Measurements from ENCODE around the gene GYPB.
"Not testable (repeated sequence)": the region's sequence is repeated elsewhere in the genome, so short reads cannot be mapped to it uniquely, and the experiment has no call there.

Gene GYPB

DNA sequence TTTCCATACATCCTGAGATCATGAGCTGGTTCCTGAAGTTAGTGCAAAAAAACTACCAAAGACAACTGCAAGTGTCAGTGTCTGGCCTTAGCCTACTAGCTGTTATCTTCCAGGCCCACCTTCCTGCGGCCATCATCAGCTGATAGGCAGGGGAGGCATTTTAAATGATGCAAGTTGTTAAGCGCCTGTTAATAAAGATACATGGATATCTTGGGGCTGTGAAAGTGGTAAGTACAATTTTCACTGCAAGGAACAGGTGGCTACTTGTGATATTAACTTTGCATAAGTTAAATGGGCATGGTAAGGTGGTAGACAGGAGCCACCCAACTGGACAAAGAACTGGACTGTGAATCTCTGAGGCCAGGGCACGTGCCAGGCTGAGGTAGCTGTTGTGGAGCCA lies at the start of gene GYPB:
GYPB (minus strand) TSS at position 104 of the 400 bp plus-strand sequence; CDS start at position 11, 93 bp downstream.
- not testable (repeated sequence) for H3K4me1 Mint-ChIP-seq; DNase-seq (ENCODE audit: low spot score in 2 of 2); H3K9me3 Mint-ChIP-seq; H3K27me3 Mint-ChIP-seq; ATAC-seq (ENCODE audit: low read depth); H3K27ac Mint-ChIP-seq; H3K36me3 Mint-ChIP-seq; H3K4me3 Mint-ChIP-seq

DNA sequence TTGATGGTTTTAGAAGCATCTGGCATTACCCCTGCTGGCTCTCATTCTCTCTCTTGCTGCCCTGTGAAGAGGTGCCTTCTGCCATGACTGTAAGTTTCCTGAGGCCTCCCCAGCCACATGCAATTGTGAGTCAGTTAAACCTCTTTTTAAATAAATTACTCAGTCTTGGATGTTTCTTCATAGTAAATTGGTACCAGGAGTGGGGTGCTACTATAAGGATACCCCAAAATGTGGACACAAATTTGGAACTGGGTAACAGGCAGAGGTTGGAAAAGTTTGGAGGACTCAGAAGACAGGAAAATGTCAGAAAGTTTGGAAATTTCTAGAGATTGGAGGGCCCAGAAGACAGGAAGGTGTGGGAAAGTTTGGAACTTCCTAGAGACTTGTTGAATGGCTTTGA lies 42.4 kb upstream of the GYPB start:
- not testable (repeated sequence) for H3K27ac Mint-ChIP-seq; H3K36me3 Mint-ChIP-seq; H3K9me3 Mint-ChIP-seq; DNase-seq (ENCODE audit: low spot score in 2 of 2); ATAC-seq (ENCODE audit: low read depth); H3K4me3 Mint-ChIP-seq; H3K4me1 Mint-ChIP-seq; H3K27me3 Mint-ChIP-seq

DNA sequence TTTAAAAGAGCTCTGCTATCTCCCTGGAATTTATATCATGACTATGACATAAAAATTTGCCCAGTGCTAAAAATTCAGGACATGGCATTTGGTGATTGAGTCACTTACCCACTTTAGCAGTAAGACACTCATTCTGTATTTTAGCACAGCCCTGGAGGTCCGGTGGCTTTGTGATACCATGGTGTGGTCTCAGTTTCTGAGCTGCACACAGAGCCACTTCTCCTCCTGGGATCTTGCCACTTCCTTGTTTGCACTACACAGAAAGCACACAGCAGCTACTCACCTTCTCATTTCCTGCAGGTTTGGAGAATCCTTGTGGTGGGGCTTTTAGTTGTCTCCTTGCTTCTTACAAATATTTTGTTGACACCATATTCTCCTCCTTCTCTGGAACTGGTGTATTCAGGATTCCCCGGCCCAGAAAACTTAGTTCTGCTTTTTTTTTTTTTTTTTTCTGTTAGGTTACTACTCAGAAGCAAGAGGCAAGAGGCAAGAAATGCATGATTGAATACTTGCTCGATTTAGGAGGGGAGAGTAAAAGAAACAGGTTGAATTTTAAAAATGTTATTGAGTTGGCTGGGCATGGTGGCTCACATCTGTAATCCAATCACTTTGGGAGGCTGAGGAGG lies 41.2 kb upstream of the GYPB start:
- H3K4me1 Mint-ChIP-seq; H3K27ac Mint-ChIP-seq; H3K27me3 Mint-ChIP-seq; H3K9me3 Mint-ChIP-seq; ATAC-seq (ENCODE audit: low read depth); H3K36me3 Mint-ChIP-seq; DNase-seq (ENCODE audit: low spot score in 2 of 2); H3K4me3 Mint-ChIP-seq: not testable (repeated sequence)

DNA sequence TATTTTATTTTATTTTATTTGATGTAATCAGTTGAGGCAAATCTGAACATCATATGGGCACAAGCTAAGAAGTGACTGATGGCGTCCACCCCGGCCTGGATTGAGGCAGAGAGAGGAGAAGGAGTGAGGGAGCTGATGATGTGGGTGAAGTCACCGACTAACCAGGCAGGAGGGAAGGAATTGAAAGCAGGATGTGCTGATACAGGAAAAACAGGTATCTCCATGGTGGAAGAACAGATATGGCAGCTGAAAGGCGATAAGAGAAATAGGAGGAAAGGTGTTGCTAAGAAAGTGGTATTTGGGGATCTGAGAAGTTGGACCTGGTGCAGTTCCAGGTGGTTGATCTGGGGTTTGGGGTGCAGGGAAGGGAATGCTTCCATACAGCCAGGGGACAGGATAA lies 37.6 kb upstream of the GYPB start:
- peaks cover 3% of the 10 kb centered on the region for H3K9me3 Mint-ChIP-seq
- H3K27ac Mint-ChIP-seq = no peak overlapping the region
- H3K27me3 Mint-ChIP-seq = no peaks in the 10 kb centered on the region
- no peak for DNase-seq (ENCODE audit: low spot score in 2 of 2)
- no peak for ATAC-seq (ENCODE audit: low read depth)
- no peaks in the 10 kb centered on the region for H3K4me1 Mint-ChIP-seq
- no peaks in the 10 kb centered on the region for H3K36me3 Mint-ChIP-seq
- H3K4me3 Mint-ChIP-seq = no peak overlapping the region

DNA sequence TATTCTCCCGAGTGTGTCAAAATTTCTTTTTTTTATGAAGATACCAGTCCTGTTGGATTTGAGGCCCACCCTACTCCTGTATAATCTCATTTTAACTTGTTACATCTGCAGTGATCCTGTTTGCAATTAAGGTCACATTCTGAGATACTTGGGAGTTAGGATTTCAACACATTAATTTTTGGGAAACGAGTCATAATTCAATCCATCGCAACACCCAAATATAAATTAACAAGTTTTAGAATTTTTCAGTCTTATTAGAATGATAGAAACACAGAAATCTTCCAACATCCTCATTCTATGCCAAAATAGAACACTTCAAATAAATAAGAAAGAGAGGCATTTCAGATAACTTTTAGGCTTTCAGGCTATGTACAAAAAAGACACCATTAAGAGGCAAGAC lies 36.2 kb upstream of the GYPB start:
- H3K36me3 Mint-ChIP-seq; H3K4me1 Mint-ChIP-seq; DNase-seq (ENCODE audit: low spot score in 2 of 2); H3K27me3 Mint-ChIP-seq; H3K4me3 Mint-ChIP-seq; H3K27ac Mint-ChIP-seq; H3K9me3 Mint-ChIP-seq; ATAC-seq (ENCODE audit: low read depth): not testable (repeated sequence)

DNA sequence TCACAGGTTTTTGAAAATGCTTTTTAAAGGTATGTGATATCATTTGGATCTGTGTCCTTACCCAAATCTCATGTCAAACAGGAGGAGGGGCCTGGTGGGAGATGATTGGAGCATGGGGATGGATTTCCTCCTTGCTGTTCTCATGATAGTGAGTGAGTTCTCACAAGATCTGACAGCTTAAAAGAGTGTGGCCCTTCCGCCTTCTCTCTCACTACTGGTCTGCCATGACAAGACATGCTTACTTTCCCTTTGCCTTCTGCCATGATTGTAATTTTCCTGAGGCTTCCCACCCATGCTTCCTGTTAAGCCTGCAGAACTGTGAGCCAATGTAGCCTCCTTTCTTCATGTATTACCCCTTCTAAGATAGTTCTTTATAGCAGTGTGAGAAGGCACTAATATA lies 32.3 kb upstream of the GYPB start:
- not testable (repeated sequence) for H3K36me3 Mint-ChIP-seq; H3K9me3 Mint-ChIP-seq; DNase-seq (ENCODE audit: low spot score in 2 of 2); ATAC-seq (ENCODE audit: low read depth); H3K27ac Mint-ChIP-seq; H3K27me3 Mint-ChIP-seq; H3K4me3 Mint-ChIP-seq; H3K4me1 Mint-ChIP-seq

DNA sequence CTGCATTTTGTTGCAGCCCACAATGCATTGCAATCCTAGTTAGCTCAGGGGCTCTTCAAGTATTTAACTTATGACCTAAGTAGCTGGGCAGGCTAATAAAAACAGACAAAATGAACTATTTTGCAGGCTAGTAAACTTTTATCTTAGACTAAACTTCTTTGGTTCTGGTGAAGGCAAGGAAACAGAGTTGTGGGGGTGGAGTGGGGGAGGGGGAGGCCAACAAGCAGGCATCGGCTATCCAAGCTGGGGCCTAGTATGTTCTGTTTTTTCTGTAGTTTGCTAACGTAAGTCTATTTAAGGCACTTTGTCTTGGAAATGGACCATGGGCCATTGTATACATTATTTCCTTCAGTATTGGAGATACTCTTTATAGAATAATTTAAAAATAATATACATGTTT lies 31.5 kb upstream of the GYPB start:
- not testable (repeated sequence) for ATAC-seq (ENCODE audit: low read depth); H3K27ac Mint-ChIP-seq; H3K36me3 Mint-ChIP-seq; DNase-seq (ENCODE audit: low spot score in 2 of 2); H3K9me3 Mint-ChIP-seq; H3K4me3 Mint-ChIP-seq; H3K4me1 Mint-ChIP-seq; H3K27me3 Mint-ChIP-seq

DNA sequence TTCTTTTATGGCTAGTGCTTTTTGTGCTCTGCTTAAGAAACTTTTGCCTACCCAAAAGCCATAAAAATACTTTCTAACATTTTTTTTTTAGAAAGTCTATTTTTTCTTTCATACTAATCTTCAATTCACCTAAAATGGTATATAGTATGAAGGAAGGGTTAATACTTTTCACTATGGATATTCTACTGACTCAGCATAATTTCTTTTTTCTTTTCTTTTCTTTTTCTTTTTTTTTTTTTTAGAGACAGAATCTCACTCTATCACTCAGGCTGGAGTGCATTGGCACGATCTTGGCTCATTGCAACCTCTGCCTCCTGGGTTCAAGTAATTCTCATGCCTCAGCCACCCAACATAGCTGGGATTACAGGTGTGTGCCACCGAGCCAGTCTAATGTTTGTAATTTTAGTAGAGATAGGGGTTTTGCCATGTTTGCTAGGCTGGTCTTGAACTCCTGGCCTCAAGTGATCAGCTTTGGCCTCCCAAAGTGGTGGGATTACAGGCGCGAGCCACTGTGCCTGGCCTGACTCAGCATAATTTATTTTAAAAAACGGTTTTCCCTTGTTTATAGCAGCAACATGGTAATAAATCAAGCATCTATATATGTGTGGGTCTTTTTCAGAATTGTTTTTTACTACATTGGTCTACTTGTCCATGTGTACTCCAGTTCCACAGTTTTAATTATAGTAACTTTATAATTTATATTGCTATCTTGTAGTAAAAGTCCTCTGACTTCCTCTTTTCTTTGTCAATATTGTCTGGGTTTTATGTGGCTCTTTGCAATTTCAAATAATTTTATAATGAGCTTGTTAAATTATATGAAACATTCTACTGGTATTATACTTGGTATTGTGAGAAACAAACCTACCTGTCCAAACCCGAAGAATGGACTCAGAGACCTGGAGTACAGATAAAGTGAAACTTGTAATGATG lies 30.6 kb upstream of the GYPB start:
- H3K4me1 Mint-ChIP-seq; H3K27me3 Mint-ChIP-seq; ATAC-seq (ENCODE audit: low read depth); H3K27ac Mint-ChIP-seq; H3K36me3 Mint-ChIP-seq; DNase-seq (ENCODE audit: low spot score in 2 of 2); H3K9me3 Mint-ChIP-seq; H3K4me3 Mint-ChIP-seq: not testable (repeated sequence)

DNA sequence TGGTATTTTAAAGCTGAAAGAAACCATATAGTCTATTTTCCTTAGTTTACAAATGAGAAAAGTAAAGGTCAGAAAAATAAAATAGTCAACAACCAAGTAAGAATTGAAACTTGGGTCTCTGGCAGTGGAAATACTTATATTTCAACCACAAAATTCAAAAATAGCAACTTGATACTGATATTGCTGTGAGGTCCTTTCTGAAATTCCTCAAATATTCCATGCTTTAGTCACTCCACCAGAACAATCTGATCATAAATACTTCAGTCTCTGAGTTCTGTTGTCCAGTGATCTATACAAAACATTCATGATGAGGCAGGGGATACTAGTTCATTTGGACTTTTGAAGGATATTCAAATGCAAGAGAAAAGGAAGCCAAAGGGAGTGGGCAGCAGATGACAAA lies 25.8 kb upstream of the GYPB start:
- H3K27ac Mint-ChIP-seq; H3K9me3 Mint-ChIP-seq; ATAC-seq (ENCODE audit: low read depth); H3K27me3 Mint-ChIP-seq; H3K4me1 Mint-ChIP-seq; H3K4me3 Mint-ChIP-seq; DNase-seq (ENCODE audit: low spot score in 2 of 2); H3K36me3 Mint-ChIP-seq: not testable (repeated sequence)

DNA sequence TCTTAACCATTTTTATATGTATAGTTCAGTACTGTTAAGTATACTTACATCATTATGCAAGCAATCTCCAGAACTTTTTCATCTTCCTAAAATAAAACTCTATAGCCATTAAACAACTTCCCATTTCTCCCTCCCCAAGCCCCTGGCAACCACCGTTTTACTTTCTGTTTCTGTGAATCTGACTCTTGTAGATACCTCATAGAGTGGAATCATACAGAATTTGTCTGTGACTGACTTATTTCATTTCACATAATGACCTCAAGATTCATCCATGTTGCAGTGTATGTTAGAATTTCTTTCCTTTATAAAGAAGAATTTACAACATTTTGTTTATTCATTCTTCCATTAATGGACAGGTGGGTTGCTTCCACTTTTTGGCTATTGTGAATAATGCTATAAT lies 13.4 kb upstream of the GYPB start:
- ATAC-seq (ENCODE audit: low read depth); H3K36me3 Mint-ChIP-seq; H3K9me3 Mint-ChIP-seq; DNase-seq (ENCODE audit: low spot score in 2 of 2); H3K4me3 Mint-ChIP-seq; H3K4me1 Mint-ChIP-seq; H3K27ac Mint-ChIP-seq; H3K27me3 Mint-ChIP-seq: not testable (repeated sequence)

DNA sequence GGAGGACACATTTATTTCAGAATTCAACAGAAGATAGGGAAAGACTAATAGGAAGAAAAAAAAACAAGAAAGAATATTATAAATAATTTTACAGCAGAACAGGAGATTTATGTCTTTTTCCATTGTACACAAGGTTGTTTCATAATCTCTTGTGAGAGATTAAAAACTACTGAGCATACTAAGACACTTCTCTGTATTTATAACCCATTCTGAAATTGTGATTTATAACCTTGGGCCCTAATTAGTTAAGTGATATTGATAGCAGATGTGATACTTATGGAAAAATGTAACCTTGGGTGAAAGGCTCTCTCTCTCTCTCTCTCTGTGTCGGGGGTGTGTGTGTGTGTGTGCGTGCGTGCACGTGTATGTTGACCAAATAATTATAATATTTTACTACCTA lies 12.7 kb upstream of the GYPB start:
- not testable (repeated sequence) for H3K36me3 Mint-ChIP-seq; H3K4me1 Mint-ChIP-seq; ATAC-seq (ENCODE audit: low read depth); H3K4me3 Mint-ChIP-seq; DNase-seq (ENCODE audit: low spot score in 2 of 2); H3K27ac Mint-ChIP-seq; H3K27me3 Mint-ChIP-seq; H3K9me3 Mint-ChIP-seq

DNA sequence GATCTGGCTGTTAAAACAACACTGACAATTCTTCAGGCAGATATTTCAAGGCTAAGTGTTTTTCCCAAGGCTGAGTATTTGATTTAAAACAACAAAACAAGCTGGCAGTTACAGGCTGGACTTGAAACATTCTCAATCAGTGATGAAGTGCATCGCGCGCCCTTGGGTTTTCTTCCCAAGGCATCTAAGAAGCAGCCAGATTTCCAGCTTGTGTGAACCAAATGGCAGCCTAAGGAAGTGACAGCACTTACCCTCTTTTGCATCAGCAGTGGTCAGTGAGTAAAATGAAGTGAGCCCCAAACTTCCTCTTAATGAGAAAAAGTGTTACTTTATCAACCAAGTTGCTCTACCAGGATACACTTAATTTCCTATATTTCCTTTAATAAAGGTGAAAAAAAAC lies 12.2 kb upstream of the GYPB start:
- not testable (repeated sequence) for H3K9me3 Mint-ChIP-seq; H3K4me1 Mint-ChIP-seq; H3K27ac Mint-ChIP-seq; DNase-seq (ENCODE audit: low spot score in 2 of 2); H3K27me3 Mint-ChIP-seq; H3K4me3 Mint-ChIP-seq; ATAC-seq (ENCODE audit: low read depth); H3K36me3 Mint-ChIP-seq

DNA sequence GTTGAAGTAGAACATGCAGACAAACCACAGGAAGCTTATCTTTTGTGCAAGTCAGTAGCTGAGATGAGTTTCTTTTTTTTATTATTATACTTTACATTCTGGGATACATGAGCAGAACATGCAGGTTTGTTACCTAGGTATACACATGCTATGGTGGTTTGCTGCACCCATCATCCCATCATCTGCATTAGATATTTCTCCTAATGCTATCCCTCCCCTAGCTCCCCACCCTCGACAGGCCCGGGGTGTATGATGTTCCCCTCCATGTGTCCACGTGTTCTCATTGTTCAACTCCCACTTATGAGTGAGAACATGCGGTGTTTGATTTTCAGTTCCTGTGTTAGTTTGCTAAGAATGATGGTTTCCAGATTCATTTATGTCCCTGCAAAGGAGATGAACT lies 11.5 kb upstream of the GYPB start:
- H3K4me3 Mint-ChIP-seq; H3K27me3 Mint-ChIP-seq; ATAC-seq (ENCODE audit: low read depth); H3K27ac Mint-ChIP-seq; H3K36me3 Mint-ChIP-seq; H3K4me1 Mint-ChIP-seq; H3K9me3 Mint-ChIP-seq; DNase-seq (ENCODE audit: low spot score in 2 of 2): not testable (repeated sequence)

DNA sequence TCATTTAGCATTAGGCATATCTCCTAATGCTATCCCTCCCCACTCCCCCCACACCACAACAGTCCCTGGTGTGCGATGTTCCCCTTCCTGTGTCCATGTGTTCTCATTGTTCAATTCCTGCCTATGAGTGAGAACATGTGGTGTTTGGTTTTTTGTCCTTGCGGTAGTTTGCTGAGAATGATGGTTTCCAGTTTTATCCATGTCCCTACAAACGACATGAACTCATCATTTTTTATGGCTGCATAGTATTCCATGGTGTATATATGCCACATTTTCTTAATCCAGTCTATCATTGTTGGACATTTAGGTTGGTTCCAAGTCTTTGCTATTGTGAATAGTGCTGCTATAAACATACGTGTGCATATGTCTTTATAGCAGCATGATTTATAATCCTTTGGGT lies 7.5 kb upstream of the GYPB start:
- H3K27me3 Mint-ChIP-seq; ATAC-seq (ENCODE audit: low read depth); H3K4me3 Mint-ChIP-seq; H3K9me3 Mint-ChIP-seq; H3K4me1 Mint-ChIP-seq; H3K27ac Mint-ChIP-seq; H3K36me3 Mint-ChIP-seq; DNase-seq (ENCODE audit: low spot score in 2 of 2): not testable (repeated sequence)
